EH (cell line): ENCODE results near the gene PPP1R9B.

Source experiments
- DNase-seq: peaks from one replicate; pipeline ENCODE4 v3.0.0-alpha.2; 2015; ENCODE audit warnings: low read depth

PPP1R9B gene

DNA sequence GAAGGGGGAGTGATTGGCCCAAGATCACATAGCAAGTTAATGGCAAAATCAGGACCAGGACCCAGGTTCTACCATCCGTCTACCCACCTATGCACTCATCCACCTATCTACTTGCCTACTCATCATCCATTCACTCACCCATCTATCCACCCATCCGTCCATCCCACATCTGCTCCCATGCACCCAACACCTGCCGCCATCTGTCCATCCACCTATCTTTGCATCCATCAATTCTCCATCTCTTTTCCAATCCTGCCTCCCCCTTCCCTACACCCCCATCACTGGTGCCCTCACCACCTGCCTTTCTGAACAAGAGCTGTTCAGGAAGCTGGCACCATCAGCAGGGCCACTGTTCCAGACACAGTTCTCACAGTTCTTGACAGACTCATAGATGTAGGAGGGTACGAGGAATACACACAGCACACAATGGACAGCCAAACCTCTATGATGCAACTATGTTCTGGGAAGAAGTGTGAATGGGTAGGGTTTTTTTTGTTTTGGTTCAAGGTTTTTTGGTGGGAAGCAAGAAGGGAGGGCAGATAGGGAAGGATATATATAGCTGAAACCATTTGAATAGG is 25.0 kb downstream of the PPP1R9B start:
- no peak for DNase-seq

DNA sequence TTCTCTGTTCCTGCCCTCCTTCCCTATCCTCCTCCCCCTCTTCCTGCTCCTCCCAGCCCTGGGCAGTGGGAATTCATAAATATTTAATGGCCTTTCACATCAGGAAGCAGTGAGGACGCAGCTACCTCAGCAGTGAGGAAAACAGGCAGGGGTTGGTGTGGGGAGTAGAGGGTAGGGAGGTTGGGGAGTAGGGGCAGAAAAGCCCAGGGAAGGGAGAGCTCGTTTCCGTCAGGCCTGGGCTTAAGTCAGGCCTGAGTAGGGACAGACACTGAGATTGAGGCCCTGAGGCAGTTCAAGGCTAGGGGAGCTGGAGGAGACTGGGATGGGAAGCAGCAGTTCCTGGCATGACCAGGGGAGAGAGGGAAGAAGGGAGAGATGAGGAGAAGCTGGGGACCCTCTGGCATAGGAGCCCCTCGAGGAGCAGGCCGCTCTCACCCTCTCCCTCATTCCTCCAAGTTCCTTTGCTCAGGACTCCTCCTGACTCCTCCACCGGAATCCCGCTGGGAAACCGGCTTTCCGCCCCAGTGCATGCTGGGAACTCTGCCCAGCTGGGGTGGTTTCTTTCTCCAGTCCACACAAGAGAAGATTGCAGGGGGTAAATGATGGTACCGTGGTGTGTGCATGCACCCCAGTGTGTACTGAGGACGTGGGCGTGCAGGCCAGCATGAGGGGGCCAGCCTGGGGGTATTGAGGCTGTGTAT is 26.7 kb downstream of the PPP1R9B start:
- DNase-seq = no peak

DNA sequence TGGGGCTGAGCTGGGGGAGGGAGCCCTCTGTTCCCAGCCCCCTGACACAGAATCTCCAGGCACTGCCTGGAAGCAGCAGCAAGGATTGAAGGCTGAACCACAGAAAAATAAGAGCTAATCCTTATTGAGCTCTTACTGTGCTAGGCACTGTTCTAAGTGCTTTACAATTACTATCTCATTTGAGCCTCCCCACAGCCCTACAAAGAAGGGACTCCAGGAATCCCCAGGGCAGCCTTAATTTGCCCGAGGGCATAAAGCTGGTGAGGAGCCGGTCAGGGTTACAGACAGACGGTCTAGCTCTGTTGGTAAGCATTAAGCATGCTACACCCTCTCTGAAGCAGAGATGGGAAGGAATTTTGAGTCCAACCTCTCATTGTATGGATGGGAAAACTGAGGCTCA is 27.5 kb downstream of the PPP1R9B start:
- DNase-seq = no peak

- no peak for DNase-seq
Observed at GRCh38 chr17:50120475-50121253, 29.8 kb downstream of the PPP1R9B start.

DNA sequence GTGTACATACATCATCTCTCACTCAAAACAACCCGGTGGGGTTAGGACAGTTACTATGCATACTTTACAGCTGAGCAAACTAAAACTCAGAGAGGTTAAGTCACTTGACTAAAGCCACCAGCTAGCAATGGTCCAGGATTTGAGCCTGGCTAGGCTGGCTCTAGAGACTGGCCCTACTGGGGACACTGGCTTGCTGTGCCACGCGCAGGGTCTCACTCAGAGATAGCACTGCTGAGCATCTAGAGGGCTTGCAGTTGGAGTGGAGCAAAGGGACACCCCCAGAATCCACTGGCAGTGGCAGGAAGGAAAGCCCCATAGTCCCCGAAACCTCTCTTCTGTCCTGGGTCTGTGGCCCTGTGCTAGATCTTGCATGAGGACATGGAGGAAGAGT is 31.7 kb downstream of the PPP1R9B start:
- no peak for DNase-seq

GRCh38 chr17:50118076-50118827 is 32.2 kb downstream of the PPP1R9B start:
- DNase-seq = no peak

DNA sequence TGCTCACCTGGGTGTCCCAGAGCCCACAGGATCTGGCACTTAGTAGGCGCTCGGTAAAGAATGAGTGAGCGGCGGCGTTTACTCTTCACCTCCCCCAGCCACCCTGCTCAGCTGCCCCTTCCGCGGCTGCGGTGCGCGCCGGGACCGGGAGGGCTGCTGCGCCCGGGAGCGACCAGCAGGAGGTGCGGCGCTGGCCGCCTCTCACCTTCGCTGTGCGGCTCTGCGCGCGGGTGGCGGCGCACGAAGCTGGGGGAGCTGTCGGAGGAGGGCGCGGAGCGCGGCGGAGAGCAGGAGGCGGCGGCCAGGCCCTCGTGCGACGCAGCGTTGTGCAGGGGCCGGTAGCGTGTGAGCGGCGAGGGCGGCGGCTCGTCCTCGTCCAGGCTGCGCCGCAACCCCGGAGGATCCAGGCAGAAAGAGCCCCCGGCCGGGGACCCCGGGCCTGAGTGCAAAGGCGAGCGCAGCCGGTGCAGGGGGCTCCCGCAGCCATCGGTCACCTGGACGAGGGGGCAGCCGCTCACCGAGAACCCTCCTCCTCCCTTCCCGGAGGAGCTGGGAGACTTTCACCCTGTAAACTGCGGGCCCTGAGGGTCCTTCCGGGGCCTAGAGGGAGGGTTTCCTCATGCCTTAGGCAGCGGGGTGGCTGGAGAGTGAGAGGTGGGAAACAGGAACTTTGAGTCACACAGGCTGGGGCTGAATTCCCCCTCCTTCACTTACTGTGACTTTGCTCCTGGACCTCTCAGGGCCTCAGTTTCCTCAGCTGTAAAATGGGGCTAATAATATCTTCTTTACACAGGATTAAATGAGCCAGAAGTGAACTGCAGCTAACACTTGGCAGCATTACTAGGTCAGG is 33.0 kb downstream of the PPP1R9B start:
- no peak for DNase-seq

DNA sequence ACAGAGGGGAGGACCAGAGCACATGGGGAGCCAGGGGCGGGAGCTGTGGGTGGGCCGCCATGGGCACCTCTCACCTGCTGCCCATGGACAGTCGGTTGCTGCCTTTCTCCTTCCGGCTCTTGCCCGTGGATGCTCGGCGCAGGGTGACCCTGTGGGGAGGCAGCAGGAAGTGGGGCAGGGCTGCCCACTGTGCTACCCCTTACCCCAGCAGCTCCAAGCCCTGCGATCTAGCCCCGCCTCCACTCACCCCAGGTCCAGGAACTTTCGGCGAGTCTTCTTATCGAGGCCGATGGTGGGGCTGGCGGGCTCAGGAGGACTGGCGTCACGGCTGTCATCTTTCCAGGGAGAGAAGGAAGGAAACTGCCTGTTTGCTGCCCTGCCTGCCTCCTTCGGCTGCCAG is 34.7 kb downstream of the PPP1R9B start:
- DNase-seq = no peak

DNA sequence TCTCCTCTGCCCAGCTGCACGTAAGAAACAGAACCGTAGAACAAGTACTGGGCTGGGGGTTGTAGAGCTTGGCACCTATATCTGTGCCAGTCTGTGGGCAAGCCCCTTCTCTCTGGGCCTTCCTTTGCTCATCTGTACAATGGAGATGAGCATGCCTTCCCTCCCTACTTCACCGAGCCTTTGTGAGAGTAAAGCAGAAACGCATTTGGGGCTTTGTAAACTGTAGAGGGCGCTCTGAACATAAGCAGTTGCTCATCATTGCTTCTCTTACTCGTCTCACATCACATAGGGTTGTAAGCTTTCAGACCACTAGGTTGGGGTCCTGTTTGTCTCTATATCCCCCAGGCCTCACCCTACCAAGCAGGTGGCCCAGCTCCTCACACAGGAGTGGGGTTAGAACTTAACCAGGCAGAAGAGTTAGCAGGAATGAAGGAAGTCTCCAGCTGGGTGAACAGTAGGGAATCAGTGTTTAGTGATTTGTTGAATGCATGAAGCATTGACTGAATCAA is 35.6 kb downstream of the PPP1R9B start:
- DNase-seq = peak; percentile 70

- DNase-seq = no peak
Observed at GRCh38 chr17:50114401-50114800, 36.1 kb downstream of the PPP1R9B start.

- DNase-seq = no peak
Observed at GRCh38 chr17:50113624-50114320, 36.7 kb downstream of the PPP1R9B start.

DNA sequence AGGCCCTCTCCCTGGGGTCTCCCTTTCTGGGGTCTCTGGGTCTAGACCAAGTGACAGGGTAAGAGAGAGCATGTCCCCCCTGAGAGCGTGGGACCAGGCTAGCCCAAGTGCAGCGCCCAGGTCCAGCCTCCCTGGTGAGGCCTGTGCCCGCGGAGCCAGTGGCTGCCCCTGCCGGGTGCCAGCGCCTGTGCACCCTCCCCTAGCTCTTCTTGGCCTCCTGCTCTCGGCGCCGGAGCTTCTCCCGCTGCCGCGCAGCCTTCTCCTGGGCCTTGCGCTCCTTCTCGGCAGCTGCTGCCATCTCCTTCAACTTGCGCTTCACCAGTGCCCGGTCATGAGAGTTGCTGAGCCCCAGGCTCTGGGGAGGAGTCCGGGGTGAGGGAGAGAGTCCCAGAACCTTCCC is 37.8 kb downstream of the PPP1R9B start:
- no peak for DNase-seq

DNA sequence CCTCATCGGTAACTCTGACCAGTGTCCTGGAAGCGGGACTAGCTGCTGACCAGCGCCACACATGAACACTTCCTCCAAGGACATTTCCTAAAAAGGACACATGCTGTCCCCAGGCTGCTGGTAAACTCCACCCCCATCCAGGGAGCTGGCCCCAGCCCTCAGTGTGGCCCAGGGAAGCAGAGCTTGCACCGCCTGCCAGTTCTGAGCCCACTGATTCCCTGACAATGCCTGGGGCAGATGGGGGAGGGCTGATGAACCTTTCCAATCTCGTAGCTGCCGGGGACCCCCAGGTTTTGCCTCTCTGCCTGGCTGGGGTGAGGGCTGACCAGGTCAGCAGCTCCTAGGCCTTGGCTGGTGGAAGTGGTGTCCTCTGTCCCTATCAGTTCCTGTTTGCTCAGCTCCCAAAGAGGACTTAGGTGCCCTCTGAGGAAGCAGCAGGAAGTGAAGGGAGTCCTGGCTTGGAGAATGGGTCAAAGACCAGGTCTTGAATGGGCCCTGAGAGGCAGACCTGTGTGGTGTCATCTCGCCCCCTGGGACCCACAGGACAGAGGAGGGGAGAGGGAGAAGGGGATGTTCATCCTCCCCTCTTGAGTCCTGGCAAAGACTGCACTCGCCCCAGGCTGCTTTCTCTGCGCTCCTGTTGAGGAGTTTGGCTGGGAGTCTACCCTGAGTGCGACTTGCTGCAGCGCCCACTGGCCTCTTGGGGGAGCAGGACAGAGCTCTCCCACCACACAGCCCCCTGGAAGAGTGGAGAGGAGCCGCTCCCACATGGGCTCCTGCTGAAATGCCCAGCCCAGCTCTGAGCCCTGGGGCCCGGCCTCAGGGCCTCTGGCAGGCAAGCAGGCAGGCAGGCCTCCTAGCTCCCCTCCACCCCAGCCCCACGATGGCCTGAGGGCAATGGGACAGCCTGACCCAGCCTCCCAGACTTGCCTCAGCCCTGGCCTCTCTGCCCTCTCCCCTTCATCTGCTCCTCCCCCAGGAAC is 38.5 kb downstream of the PPP1R9B start:
- DNase-seq = peak; percentile 47

DNA sequence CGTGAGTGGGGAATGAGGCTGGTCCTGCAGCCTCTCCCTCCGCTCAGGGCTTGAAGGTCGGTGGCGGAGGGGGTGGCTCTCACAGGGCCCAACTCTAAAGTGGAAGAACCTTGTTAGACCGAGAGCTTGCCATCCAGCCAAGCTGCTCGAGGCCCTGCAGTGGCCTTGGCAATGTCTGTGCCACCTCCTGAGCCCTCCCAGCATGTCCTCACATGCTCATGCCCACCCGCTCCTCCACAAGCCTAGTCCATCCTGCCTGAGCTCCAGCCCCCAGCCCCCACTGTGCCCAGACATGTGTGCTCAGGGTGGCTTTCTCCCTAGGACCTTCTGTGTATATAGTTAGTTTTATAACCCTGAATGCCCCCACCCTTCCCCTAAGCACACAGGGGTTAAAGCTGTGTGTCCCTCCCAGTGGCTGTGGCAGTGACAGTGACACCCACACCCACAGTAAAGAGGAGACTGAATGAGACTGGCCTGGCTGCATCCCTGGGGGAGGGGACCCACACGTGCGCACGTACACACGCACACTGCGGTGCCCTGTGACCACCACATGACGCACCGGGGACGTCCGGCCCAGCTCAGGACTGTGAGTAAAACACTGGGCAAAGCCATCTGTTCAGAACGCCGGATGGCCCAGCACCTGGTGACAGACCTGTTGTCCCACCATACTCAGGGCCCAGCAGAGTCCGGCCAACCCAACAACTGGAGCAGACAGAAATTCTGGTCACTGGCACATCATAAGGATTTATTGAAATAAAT is 39.7 kb downstream of the PPP1R9B start:
- DNase-seq = no peak

- DNase-seq = no peak
Observed at GRCh38 chr17:50109785-50110184, 40.7 kb downstream of the PPP1R9B start.

- DNase-seq = no peak
Observed at GRCh38 chr17:50109207-50109606, 41.3 kb downstream of the PPP1R9B start.

DNA sequence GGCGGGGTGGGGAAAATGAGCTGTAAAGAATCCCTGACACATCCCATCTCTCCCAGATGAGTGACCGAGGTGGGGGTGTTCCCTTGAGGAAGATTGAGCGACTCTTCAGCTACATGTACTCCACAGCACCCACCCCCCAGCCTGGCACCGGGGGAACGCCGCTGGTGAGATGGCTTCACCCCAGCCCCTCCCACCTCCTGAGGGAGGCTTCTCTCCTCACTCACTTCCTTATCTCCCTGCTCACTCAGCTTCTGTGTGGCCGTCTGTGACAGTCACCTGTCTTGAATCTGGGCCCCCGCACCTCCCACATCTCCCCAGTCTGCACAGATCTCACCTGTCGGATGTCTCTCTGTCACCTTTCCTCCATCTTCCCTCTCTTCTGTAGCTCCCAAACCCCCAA is 41.9 kb downstream of the PPP1R9B start:
- no peak for DNase-seq

- peak; percentile 64 for DNase-seq
Observed at GRCh38 chr17:50107790-50108414, 42.6 kb downstream of the PPP1R9B start.
